Common myeloid progenitor, CD34-positive (primary cell): Measurements from ENCODE around the gene PROM2. TPM values are rescaled to one million over a fixed set of nuclear protein-coding genes. Genes with fewer than 3 reads are reported as not detected.

ENCODE experiments used
- CTCF ChIA-PET: fragments of 350-600 bp; sonication (Branson Sonifier 250); formaldehyde crosslinking; loops from one replicate; lab custom pipeline; 2021; ENCODE audit warnings: antibody characterized with exemption; lab: Charles Lee
- POLR2A ChIA-PET: fragments of 350-600 bp; sonication (Branson Sonifier 250); formaldehyde crosslinking; loops from one replicate; lab custom pipeline; 2021; ENCODE audit warnings: antibody characterized with exemption; lab: Charles Lee
- DNase-seq, 3 donors: peaks; one replicate each; pipeline versions ENCODE4 v3.0.0 to v3.0.0-alpha.2; 2013
- H3K27ac ChIP-seq, 2 experiments: 1 replicate in 1 of 2; 2 replicates in 1 of 2; pipeline ENCODE4 v1.7.0; 2013; ENCODE audit warnings: inconsistent platforms in 2 of 2, low read length in 2 of 2, mild to moderate bottlenecking in 2 of 2, low read depth in 1 of 2, moderate library complexity in 1 of 2; ENCODE audit not compliant: severe bottlenecking in 2 of 2, insufficient read depth in 1 of 2, poor library complexity in 1 of 2
- H3K27me3 ChIP-seq, 5 experiments: replicated peaks in 2 of 5; 1 replicate in 3 of 5; 2 replicates in 2 of 5; pipeline versions ENCODE4 v1.6.1 to v1.7.0; 2013; ENCODE audit warnings: low read length in 4 of 5, mild to moderate bottlenecking in 2 of 5, moderate library complexity in 2 of 5, inconsistent platforms in 1 of 5; ENCODE audit not compliant: insufficient read depth in 5 of 5, control insufficient read depth in 4 of 5
- H3K36me3 ChIP-seq, 4 experiments: 1 replicate in 2 of 4; 2 replicates in 2 of 4; pipeline versions ENCODE4 v1.6.1 to v1.7.0; 2013; ENCODE audit warnings: low read length in 3 of 4, control low read depth in 1 of 4, mild to moderate bottlenecking in 1 of 4; ENCODE audit not compliant: control insufficient read depth in 4 of 4, insufficient read depth in 4 of 4
- H3K4me1 ChIP-seq, 4 experiments: 1 replicate in 3 of 4; 2 replicates in 1 of 4; pipeline versions ENCODE4 v1.6.1 to v1.7.1; 2013; ENCODE audit warnings: low read length in 3 of 4, mild to moderate bottlenecking in 3 of 4, control low read depth in 1 of 4, inconsistent platforms in 1 of 4, moderate library complexity in 1 of 4; ENCODE audit not compliant: control insufficient read depth in 4 of 4, insufficient read depth in 4 of 4; ENCODE audit errors: control extremely low read depth in 1 of 4
- H3K4me3 ChIP-seq, 7 experiments: 1 replicate in 4 of 7; 2 replicates in 3 of 7; pipeline versions ENCODE4 v1.5.1 to v1.7.0; 2013; ENCODE audit warnings: mild to moderate bottlenecking in 7 of 7, low read length in 6 of 7, moderate library complexity in 6 of 7, inconsistent platforms in 2 of 7, low read depth in 2 of 7, control low read depth in 1 of 7; ENCODE audit not compliant: insufficient read depth in 4 of 7, control insufficient read depth in 1 of 7; ENCODE audit errors: extremely low read depth in 1 of 7
- H3K9me3 ChIP-seq, 5 experiments: 1 replicate in 4 of 5; 2 replicates in 1 of 5; pipeline versions ENCODE4 v1.6.1 to v1.7.1; 2013; ENCODE audit warnings: low read length in 4 of 5, mild to moderate bottlenecking in 2 of 5, inconsistent platforms in 1 of 5, low read depth in 1 of 5, moderate library complexity in 1 of 5; ENCODE audit not compliant: control insufficient read depth in 4 of 5, insufficient read depth in 2 of 5; ENCODE audit errors: control extremely low read depth in 1 of 5
- whole genome bisulfite sequencing: methylation state at CpG from one replicate; pipeline ENCODE4 v1.1.5; 2013; ENCODE audit not compliant: insufficient coverage; 5-methylcytosine and 5-hydroxymethylcytosine counted together
- polyA plus RNA-seq: library from polyadenylated mRNA; unstranded; fragments of 120-200 nt; gene quantifications from one replicate; pipeline ENCODE4 v1.2.1, GENCODE V29; 2013

Gene PROM2
- 0.77 TPM for polyA plus RNA-seq

- DNase-seq, result no peak
- WGBS, result 95% methylated on average over 15 of the region's 17 CpGs
- ChIA-PET POLR2A (no interaction called here), CTCF (interaction anchor here (1.0 kb wide), 1 partner anchor 14 kb away, joined by 3 read pairs; no protein-coding TSS in a partner anchor)
- Histone ChIP-seq H3K9me3 (no peaks in the 10 kb centered on the region), H3K4me3 (no peak within 1 kb of the TSS), H3K27ac (no peak within 1 kb of the TSS), H3K4me1 (peaks cover 0 to 26% (median 12%) of the 10 kb centered on the region in 4 experiments), H3K36me3 (no peaks in the 10 kb centered on the region), H3K27me3 (no peaks in the 10 kb centered on the region)
Measured at GRCh38 chr2:95274291-95275150, at the start of gene PROM2. Gene PROM2 (plus strand): TSS chr2:95274449. CDS start chr2:95274586, 137 bp downstream.

GRCh38 chr2:95225658-95226057, 48.6 kb upstream of the PROM2 start:
- Histone ChIP-seq H3K4me3 (no peak overlapping the region), H3K27me3 (no peaks in the 10 kb centered on the region), H3K27ac (no peak overlapping the region), H3K4me1 (no peaks in the 10 kb centered on the region), H3K9me3 (peaks cover 0 to 66% (median 26%) of the 10 kb centered on the region in 5 experiments), H3K36me3 (peaks cover 0 to 7% (median 1%) of the 10 kb centered on the region in 4 experiments)
- CTCF ChIA-PET, result no interaction called here
- POLR2A ChIA-PET, result no interaction called here
- no peak for DNase-seq

DNA sequence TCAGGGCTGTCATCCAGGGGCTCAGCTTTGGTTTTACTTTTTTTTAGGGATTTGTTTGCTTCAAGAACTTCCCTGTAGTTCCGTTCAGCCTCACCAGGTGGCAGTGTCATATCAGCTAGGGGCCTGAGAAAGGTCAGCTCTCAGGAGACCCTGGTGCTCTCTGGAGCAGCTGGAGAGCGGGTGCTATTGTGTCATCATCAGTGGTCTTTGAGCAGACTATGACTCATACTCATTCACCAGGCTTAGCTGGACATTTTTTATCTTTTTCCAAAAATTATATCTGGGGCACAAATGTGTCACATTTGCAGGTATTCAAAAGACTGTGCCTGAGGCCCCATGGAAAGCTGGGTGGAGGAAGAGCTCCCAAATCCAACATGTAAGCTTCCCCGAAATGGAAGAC, 42.5 kb upstream of the PROM2 start:
- Histone ChIP-seq H3K36me3 (no peaks in the 10 kb centered on the region), H3K9me3 (peaks cover 0 to 31% (median 8%) of the 10 kb centered on the region in 5 experiments), H3K4me1 (no peaks in the 10 kb centered on the region), H3K27me3 (no peaks in the 10 kb centered on the region), H3K27ac (no peak overlapping the region), H3K4me3 (no peak overlapping the region)
- DNase-seq, result peak; percentile 52 to 67 (median 65)
- ChIA-PET POLR2A (no interaction called here), CTCF (interaction anchor here (1.0 to 1.7 kb wide), 7 partner anchors 16 to 83 kb away, joined by 3 to 6 read pairs (median 4); no protein-coding TSS in a partner anchor)
- 65% methylated on average over 2 of the region's 3 CpGs for WGBS

DNA sequence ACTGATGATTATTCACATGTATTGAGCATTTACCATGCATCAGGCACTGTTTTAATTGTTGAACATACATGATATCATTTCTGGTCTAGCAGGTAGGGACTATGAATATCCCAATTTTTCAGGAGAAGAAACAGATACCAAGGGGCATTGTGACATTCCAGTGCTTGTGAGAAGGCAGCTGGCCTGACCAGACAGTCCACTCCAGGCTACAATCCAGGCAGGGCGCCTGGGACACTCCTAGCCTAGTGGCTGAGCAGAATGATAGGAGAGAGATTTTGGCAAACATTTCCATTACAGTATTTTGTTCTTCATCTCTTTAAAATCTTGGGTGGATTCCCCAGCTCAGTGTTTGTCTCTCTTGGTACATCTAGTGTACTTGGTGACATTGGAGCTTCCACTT, 42.0 kb upstream of the PROM2 start:
- CTCF ChIA-PET, result interaction anchor here (1.0 to 1.5 kb wide), 2 partner anchors 32 to 81 kb away, joined by 3 to 6 read pairs; no protein-coding TSS in a partner anchor
- POLR2A ChIA-PET, result no interaction called here
- Histone ChIP-seq H3K27ac (no peak overlapping the region), H3K4me1 (no peaks in the 10 kb centered on the region), H3K4me3 (no peak overlapping the region), H3K27me3 (no peaks in the 10 kb centered on the region), H3K36me3 (no peaks in the 10 kb centered on the region), H3K9me3 (peaks cover 0 to 30% (median 8%) of the 10 kb centered on the region in 5 experiments)
- DNase-seq, result no peak
- no CpG with 5 or more reads among the region's 1 CpG for WGBS

GRCh38 chr2:95234286-95234785, 39.9 kb upstream of the PROM2 start:
- Histone ChIP-seq H3K4me3 (no peak overlapping the region), H3K36me3 (no peaks in the 10 kb centered on the region), H3K9me3 (peaks cover 0 to 31% (median 4%) of the 10 kb centered on the region in 5 experiments), H3K4me1 (no peaks in the 10 kb centered on the region), H3K27me3 (no peaks in the 10 kb centered on the region), H3K27ac (no peak overlapping the region)
- CTCF ChIA-PET, result no interaction called here
- DNase-seq, result no peak
- 89% methylated on average over 3 of the region's 5 CpGs for WGBS
- POLR2A ChIA-PET, result no interaction called here

GRCh38 chr2:95234816-95235215, 39.4 kb upstream of the PROM2 start:
- peaks cover 0 to 32% (median 4%) of the 10 kb centered on the region in 5 experiments for H3K9me3 ChIP-seq
- CTCF ChIA-PET, result no interaction called here
- no peak for DNase-seq
- no peak overlapping the region for H3K4me3 ChIP-seq
- H3K27me3 ChIP-seq, result no peaks in the 10 kb centered on the region
- H3K36me3 ChIP-seq, result no peaks in the 10 kb centered on the region
- H3K27ac ChIP-seq, result no peak overlapping the region
- POLR2A ChIA-PET, result no interaction called here
- no peaks in the 10 kb centered on the region for H3K4me1 ChIP-seq
- 100% methylated on average over 3 of the region's 3 CpGs for WGBS

- CTCF ChIA-PET, result no interaction called here
- POLR2A ChIA-PET, result no interaction called here
Measured at GRCh38 chr2:95238131-95238530, 36.1 kb upstream of the PROM2 start.

More at GRCh38 chr2:95238131-95238530, 36.1 kb upstream of the PROM2 start:
- Histone ChIP-seq H3K4me1 (no peaks in the 10 kb centered on the region), H3K36me3 (no peaks in the 10 kb centered on the region), H3K27me3 (no peaks in the 10 kb centered on the region), H3K4me3 (no peak overlapping the region), H3K9me3 (peaks cover 0 to 46% (median 15%) of the 10 kb centered on the region in 5 experiments), H3K27ac (no peak overlapping the region)
- DNase-seq, result no peak
